Heart left ventricle (tissue), 16 donors: ENCODE data around the gene RXRB. TPM values are rescaled to one million over a fixed set of nuclear protein-coding genes. Genes with fewer than 3 reads are reported as not detected.
A peak's percentile ranks its signal among the peaks of the same experiment; 100 is the strongest.

Experiments used
- ATAC-seq, 4 donors: fragments of 200-7000 bp; cut with Tn5 transposase; one replicate each; pipeline ENCODE4 v1.9.1; 2020 to 2022; ENCODE audit warnings: moderate library complexity in 4 of 4, mild to moderate bottlenecking in 3 of 4, moderate number of reproducible peaks in 1 of 4
- DNase-seq, 5 donors: peaks; one replicate each; pipeline ENCODE4 v3.0.0-alpha.2; 2020
- H3K27ac ChIP-seq, 12 donors: fragments of 200-600 bp; sonication (generic) in 4 of 12; one replicate each; pipeline versions ENCODE4 v1.5.0 to v1.8.0; 2016 to 2022; ENCODE audit warnings: mild to moderate bottlenecking in 2 of 12
- H3K27me3 ChIP-seq, 9 donors: fragments of 200-600 bp; sonication (generic) in 2 of 9; one replicate each; pipeline versions ENCODE4 v1.5.1 to v1.8.0; 2016 to 2022; ENCODE audit warnings: mild to moderate bottlenecking in 3 of 9
- H3K36me3 ChIP-seq, 9 donors: fragments of 200-600 bp; sonication (generic) in 2 of 9; one replicate each; pipeline versions ENCODE4 v1.5.0 to v1.8.0; 2018 to 2022; ENCODE audit warnings: mild to moderate bottlenecking in 2 of 9
- H3K4me1 ChIP-seq, 12 donors: fragments of 200-600 bp; sonication (generic) in 4 of 12; one replicate each; pipeline versions ENCODE4 v1.5.0 to v1.8.0; 2016 to 2022; ENCODE audit warnings: mild to moderate bottlenecking in 3 of 12
- H3K4me3 ChIP-seq, 12 donors: fragments of 200-600 bp; sonication (generic) in 4 of 12; one replicate each; pipeline versions ENCODE4 v1.5.0 to v1.8.0; 2017 to 2022; ENCODE audit warnings: mild to moderate bottlenecking in 9 of 12, moderate library complexity in 4 of 12
- H3K9me3 ChIP-seq, 12 donors: fragments of 200-600 bp; sonication (generic) in 4 of 12; one replicate each; pipeline versions ENCODE4 v1.5.0 to v1.8.0; 2016 to 2022; ENCODE audit warnings: mild to moderate bottlenecking in 1 of 12
- CTCF ChIP-seq, 12 donors: fragments of 200-600 bp; sonication (generic) in 4 of 12; IDR thresholded peaks; one replicate each; pipeline versions ENCODE4 v1.5.0 to v1.8.0; 2018 to 2022; ENCODE audit warnings: antibody characterized with exemption in 12 of 12, mild to moderate bottlenecking in 5 of 12
- POLR2A ChIP-seq, 2 donors: fragments of 450-650 bp; IDR thresholded peaks; one replicate each; pipeline ENCODE4 v1.6.1; 2017; ENCODE audit warnings: antibody characterized with exemption in 2 of 2, mild to moderate bottlenecking in 2 of 2, moderate library complexity in 2 of 2
- WGBS, 4 donors: extraction: QIAGEN DNeasy Blood & Tissue Kit in 2 of 4; methylation state at CpG; one replicate each; pipeline versions ENCODE4 v1.1.5 to v1.1.7; 2013 to 2018; 5-methylcytosine and 5-hydroxymethylcytosine counted together
- intact Hi-C, 10 donors: fragments of 100-400 bp; cut with DNase I; formaldehyde crosslinking; loops; one replicate each; pipeline versions ENCODE4 v1.11.1 to v1.14.2; 2022
- polyA plus RNA-seq, 2 donors: library from polyadenylated mRNA; stranded (reverse); fragments of 200-250 nt; gene quantifications; one replicate each; pipeline ENCODE4 v1.2.3, GENCODE V29; 2013
- total RNA-seq, 9 donors: library from RNA; depleted of rRNA in 2 of 9; stranded (reverse); fragments of >200 nt in 2 of 9; fragmentation: NEBNext Ultra II Directional in 3 of 9; extraction: Animal tissue kit (Norgen Biotek cat#: 25700) in 3 of 9; gene quantifications; one replicate each; pipeline versions ENCODE4 v1.1.0 to v1.2.4, GENCODE V29; 2016 to 2023
- donor health status: ischemic (EF 13 %, LVEDD 7.1; RV severe dilation, severe dysfunction).
- donor health status: healthy with polysubstance abuse.
- donor health status: DM: no; HTN: yes; CAD: no.
- donor health status: DM: no; HTN: no; CAD: no.
- donor health status: ischemic (EF 25% LVEDD 6.9; RV normal size, moderate dysfunction).
- donor health status: ischemic (EF 25% LVEDD 5.7; RV mildly dilated, moderate dysfunction).
- donor health status: healthy.
- donor health status: DM: yes; HTN: yes; CAD: no.
- donor health status: ischemic (EF 35%, LVEDD 5.7; RV mildly dilated, moderate dysfunction).
- donor health status: nonischemic (EF 11% LVEDD 7.7; RV severe dilation, severe dysfunction).
- donor health status: DM: yes; HTN: yes; CAD: no.
- donor health status: PGD.
- donor health status: ischemic (EF 29% LVEDD 5.4; RV normal size, mild dysfunction).
- donor health status: nonischemic (EF 23%, LVEDD 6.1; RV moderate dilation, normal function).

RXRB gene
- total and polyA plus RNA-seq, 11 donors, result 20.7 to 39.6 (median 29.8) TPM

GRCh38 chr6:33192671-33193602 is 7.5 kb downstream of the RXRB start:
- intact Hi-C loops, result no loop called here
- DNase-seq, result peak in 3 of 5 donors; percentile 49 to 70 (median 55)

GRCh38 chr6:33192105-33192646 is 8.3 kb downstream of the RXRB start, which contains the start of gene COL11A2:
Gene COL11A2, minus strand, starts transcription at chr6:33192467. Its CDS starts 227 bp downstream, at chr6:33192240.
- peaks cover 0 to 21% (median 0%) of the 10 kb centered on the region in 9 donors for H3K27me3 ChIP-seq
- ATAC-seq (peak in 2 of 4 donors; percentile 2 to 8), DNase-seq (no peak)
- peak within 1 kb of the TSS in 10 of 12 donors; percentile 26 to 81 (median 55) for H3K27ac ChIP-seq
- peak within 1 kb of the TSS; percentile 5 to 63 (median 50) for H3K4me3 ChIP-seq
- WGBS, 4 donors, result 11 to 39% (median 17%) methylated on average over 6 to 35 of the region's 35 CpGs
- H3K36me3 ChIP-seq, result peaks cover 0 to 35% (median 32%) of the 10 kb centered on the region in 9 donors
- TF ChIP-seq POLR2A (IDR thresholded peaks at IDR 0.05) (no peak), CTCF (IDR thresholded peaks at IDR 0.05) (no peak)
- peaks cover 0 to 40% (median 19%) of the 10 kb centered on the region in 12 donors for H3K4me1 ChIP-seq
- H3K9me3 ChIP-seq, result no peaks in the 10 kb centered on the region
- intact Hi-C loops, result no loop called here

More at GRCh38 chr6:33192671-33193602, 7.5 kb downstream of the RXRB start:
- peak in 3 of 4 donors; percentile 31 to 37 (median 37) for ATAC-seq
- 2 to 3% (median 2%) methylated on average over 60 to 72 of the region's 72 CpGs for WGBS, 4 donors
- H3K36me3 ChIP-seq, result peaks cover 0 to 43% (median 36%) of the 10 kb centered on the region in 9 donors
- H3K4me1 ChIP-seq, result peaks cover 0 to 48% (median 25%) of the 10 kb centered on the region in 12 donors
- TF ChIP-seq CTCF (IDR thresholded peaks at IDR 0.05), result no peak
- no peak for TF ChIP-seq POLR2A (IDR thresholded peaks at IDR 0.05)
- H3K9me3 ChIP-seq, result no peaks in the 10 kb centered on the region
- peak overlapping the region in 10 of 12 donors; percentile 30 to 81 (median 55) for H3K27ac ChIP-seq
- H3K4me3 ChIP-seq, result peak overlapping the region; percentile 5 to 63 (median 50)
- peaks cover 0 to 21% (median 0%) of the 10 kb centered on the region in 9 donors for H3K27me3 ChIP-seq

GRCh38 chr6:33191383-33192104 is 8.9 kb downstream of the RXRB start:
- ATAC-seq, result no peak

More at GRCh38 chr6:33191383-33192104, 8.9 kb downstream of the RXRB start:
- 37 to 82% (median 43%) methylated on average over 4 to 8 of the region's 8 CpGs for WGBS, 4 donors
- H3K36me3 ChIP-seq, result peaks cover 0 to 29% (median 26%) of the 10 kb centered on the region in 9 donors
- no peaks in the 10 kb centered on the region for H3K9me3 ChIP-seq
- H3K27ac ChIP-seq, result no peak overlapping the region
- intact Hi-C loops, result no loop called here
- H3K4me1 ChIP-seq, result peaks cover 0 to 34% (median 17%) of the 10 kb centered on the region in 12 donors
- peaks cover 0 to 21% (median 0%) of the 10 kb centered on the region in 9 donors for H3K27me3 ChIP-seq
- peak in 1 of 5 donors; percentile 62 for DNase-seq
- H3K4me3 ChIP-seq, result peak overlapping the region in 1 of 12 donors; percentile 56
- TF ChIP-seq POLR2A (IDR thresholded peaks at IDR 0.05) (no peak), CTCF (IDR thresholded peaks at IDR 0.05) (no peak)
